GM23338 (cell line): ENCODE data around the gene CRYZL1. TPM values are rescaled to one million over a fixed set of nuclear protein-coding genes. Genes with fewer than 3 reads are reported as not detected.

ENCODE experiments used
- ATAC-seq: fragments of 200-7000 bp; cut with Tn5 transposase; 3 replicates; pipeline ENCODE4 v1.9.1; 2020
- DNase-seq: peaks from one replicate; pipeline ENCODE4 v3.0.0-alpha.2; 2015; ENCODE audit warnings: low spot score
- H2AFZ ChIP-seq: fragments of 200-600 bp; sonication (generic); 2 replicates; pipeline ENCODE4 v1.8.0; 2016; ENCODE audit warnings: antibody characterized with exemption, mild to moderate bottlenecking, moderate library complexity
- H3F3A ChIP-seq: fragments of 200-600 bp; sonication (generic); replicated peaks from 2 replicates; pipeline ENCODE4 v1.8.0; 2017; ENCODE audit warnings: antibody characterized with exemption, mixed run types, low read depth
- H3K27ac ChIP-seq: fragments of 200-600 bp; sonication (generic); 2 replicates; pipeline ENCODE4 v1.6.1; 2016; ENCODE audit warnings: low read depth
- H3K27me3 ChIP-seq: fragments of 200-600 bp; sonication (generic); 2 replicates; pipeline ENCODE4 v1.8.0; 2016; ENCODE audit warnings: mild to moderate bottlenecking, mixed run types, moderate library complexity; ENCODE audit not compliant: insufficient read depth
- H3K36me3 ChIP-seq: fragments of 200-600 bp; sonication (generic); 2 replicates; pipeline ENCODE4 v1.8.0; 2016; ENCODE audit warnings: mild to moderate bottlenecking; ENCODE audit not compliant: insufficient read depth
- H3K4me1 ChIP-seq: fragments of 200-600 bp; sonication (generic); 2 replicates; pipeline ENCODE4 v1.8.0; 2016; ENCODE audit warnings: mild to moderate bottlenecking, moderate library complexity; ENCODE audit not compliant: insufficient read depth
- H3K4me2 ChIP-seq: fragments of 200-600 bp; sonication (generic); 2 replicates; pipeline ENCODE4 v1.7.1; 2017; ENCODE audit warnings: mixed run types
- H3K4me3 ChIP-seq: fragments of 200-600 bp; sonication (generic); 2 replicates; pipeline ENCODE4 v1.6.1; 2016; ENCODE audit warnings: mixed run types
- H3K79me2 ChIP-seq: fragments of 200-600 bp; sonication (generic); replicated peaks from 2 replicates; pipeline ENCODE4 v1.8.0; 2017; ENCODE audit warnings: mild to moderate bottlenecking; ENCODE audit not compliant: insufficient read depth
- H3K9me2 ChIP-seq: fragments of 200-600 bp; sonication (generic); 2 replicates; pipeline ENCODE4 v1.8.0; 2017; ENCODE audit not compliant: insufficient read depth
- H4K20me1 ChIP-seq: fragments of 200-600 bp; sonication (generic); replicated peaks from 2 replicates; pipeline ENCODE4 v1.8.0; 2017; ENCODE audit warnings: mild to moderate bottlenecking; ENCODE audit not compliant: insufficient read depth
- H3K27ac Mint-ChIP-seq: 2 replicates; pipeline ENCODE4 v1.8.0; 2020; ENCODE audit warnings: inconsistent platforms, mild to moderate bottlenecking, moderate library complexity, mixed read lengths
- H3K27me3 Mint-ChIP-seq: 3 replicates; pipeline ENCODE4 v1.8.0; 2022; ENCODE audit warnings: low read depth, mild to moderate bottlenecking, moderate library complexity, mixed read lengths, inconsistent platforms; ENCODE audit not compliant: insufficient read depth, poor library complexity
- H3K36me3 Mint-ChIP-seq: 3 replicates; pipeline ENCODE4 v1.8.0; 2021; ENCODE audit warnings: low read depth, mild to moderate bottlenecking, inconsistent platforms, moderate library complexity, mixed read lengths
- H3K4me1 Mint-ChIP-seq: 3 replicates; pipeline ENCODE4 v1.8.0; 2020; ENCODE audit warnings: mild to moderate bottlenecking, inconsistent platforms, mixed read lengths
- H3K4me3 Mint-ChIP-seq: 3 replicates; pipeline ENCODE4 v1.8.0; 2021; ENCODE audit warnings: moderate library complexity, mild to moderate bottlenecking, inconsistent platforms, mixed read lengths
- H3K9me3 Mint-ChIP-seq: 3 replicates; pipeline ENCODE4 v1.8.0; 2020; ENCODE audit warnings: moderate library complexity, mild to moderate bottlenecking, inconsistent platforms, mixed read lengths
- CREB1 ChIP-seq: fragments of 250-450 bp; sonication (Bioruptor Pico); IDR thresholded peaks from 2 replicates; pipeline ENCODE4 v1.5.0; 2020; ENCODE audit warnings: low read depth, mild to moderate bottlenecking, moderate library complexity
- ETS1 ChIP-seq: IDR thresholded peaks from 2 replicates; pipeline ENCODE4 v1.6.1; 2016; ENCODE audit warnings: antibody characterized with exemption
- EZH2 ChIP-seq: fragments of 200-600 bp; sonication (generic); IDR thresholded peaks from one replicate; pipeline ENCODE4 v1.8.0; 2017; ENCODE audit warnings: antibody characterized with exemption, mild to moderate bottlenecking, low read depth; ENCODE audit not compliant: unreplicated experiment
- EZH2phosphoT487 ChIP-seq: fragments of 200-600 bp; sonication (generic); IDR thresholded peaks from one replicate; pipeline ENCODE4 v1.8.1; 2018; ENCODE audit warnings: antibody characterized with exemption; ENCODE audit not compliant: unreplicated experiment
- JUNB ChIP-seq: IDR thresholded peaks from one replicate; pipeline ENCODE4 v1.6.1; 2016; ENCODE audit warnings: antibody characterized with exemption; ENCODE audit not compliant: unreplicated experiment
- NANOG ChIP-seq: IDR thresholded peaks from 2 replicates; pipeline ENCODE4 v1.6.1; 2016; ENCODE audit warnings: antibody characterized with exemption, borderline replicate concordance
- POLR2AphosphoS5 ChIP-seq: IDR thresholded peaks from 2 replicates; pipeline ENCODE4 v1.6.1; 2016; ENCODE audit warnings: antibody characterized with exemption, low read depth
- REST ChIP-seq: IDR thresholded peaks from one replicate; pipeline ENCODE4 v1.6.1; 2018; ENCODE audit warnings: antibody characterized with exemption; ENCODE audit not compliant: unreplicated experiment
- STAT1 ChIP-seq: IDR thresholded peaks from one replicate; pipeline ENCODE4 v1.6.1; 2016; ENCODE audit warnings: antibody characterized with exemption; ENCODE audit not compliant: unreplicated experiment
- ZNF114 ChIP-seq: fragments of 250-450 bp; sonication (Bioruptor Pico); IDR thresholded peaks from 2 replicates; pipeline ENCODE4 v1.5.0; 2020; ENCODE audit warnings: mild to moderate bottlenecking, moderate library complexity
- ZNF331 ChIP-seq: fragments of 250-450 bp; sonication (Bioruptor Pico); IDR thresholded peaks from 2 replicates; pipeline ENCODE4 v1.5.0; 2020; ENCODE audit warnings: low read depth, mild to moderate bottlenecking, moderate library complexity
- ZNF462 ChIP-seq: fragments of 250-450 bp; sonication (Bioruptor Pico); IDR thresholded peaks from 2 replicates; pipeline ENCODE4 v1.5.0; 2020; ENCODE audit warnings: mild to moderate bottlenecking, moderate library complexity
- polyA plus RNA-seq: library from polyadenylated mRNA; unstranded; fragments of >200 nt; fragmentation: Nextera tagmentation; extraction: Ambion mirVana; gene quantifications from 2 replicates; pipeline ENCODE4 v1.2.1, GENCODE V29; 2016
- total RNA-seq: library from RNA; depleted of rRNA; stranded (reverse); fragments of >200 nt; shearing (Covaris generic); gene quantifications from 2 replicates; pipeline ENCODE4 v1.2.3, GENCODE V29; 2014
- TF ChIP-seq, protein P1 (sequence below), 2 experiments: fragments of 200-600 bp in 1 of 2; sonication (generic) in 1 of 2; conservative IDR thresholded peaks; 2 replicates each; pipeline versions ENCODE4 v1.5.1 to v1.6.1; 2016 to 2017; ENCODE audit warnings: antibody characterized with exemption in 2 of 2, low read depth in 2 of 2, mild to moderate bottlenecking in 2 of 2, moderate library complexity in 1 of 2

Gene CRYZL1
- total and polyA plus RNA-seq, 2 experiments from 2014 or later = 23.8 to 40.5 TPM

- no peak for ATAC-seq
- H3K27ac Mint-ChIP-seq = no peak overlapping the region
Measured at GRCh38 chr21:33662046-33662445, 20.5 kb upstream of the CRYZL1 start.

More at GRCh38 chr21:33662046-33662445, 20.5 kb upstream of the CRYZL1 start:
- H3K4me3 Mint-ChIP-seq = no peak overlapping the region
- Histone ChIP-seq H3K79me2 (peaks cover 100% of the 10 kb centered on the region), H3K9me2 (no peaks in the 10 kb centered on the region), H3F3A (no peaks in the 10 kb centered on the region), H3K27ac (0 out of 2 replicates have a peak overlapping the region, but pooled peaks have one; percentile 15), H2AFZ (no peak overlapping the region), H3K4me2 (no peak overlapping the region), H3K36me3 (no peaks in the 10 kb centered on the region), H3K4me1 (no peaks in the 10 kb centered on the region; the same call in 1 of the 2 replicates), H3K27me3 (no peaks in the 10 kb centered on the region), H3K4me3 (no peak overlapping the region), H4K20me1 (peaks cover 42% of the 10 kb centered on the region)
- peaks cover 31% of the 10 kb centered on the region for H3K4me1 Mint-ChIP-seq
- H3K27me3 Mint-ChIP-seq = no peaks in the 10 kb centered on the region
- no peaks in the 10 kb centered on the region for H3K9me3 Mint-ChIP-seq
- no peak for DNase-seq
- no peak for TF ChIP-seq ZNF462 (CRISPR knock-in tag)
- no peak for TF ChIP-seq EZH2phosphoT487
- TF ChIP-seq ZNF331 (CRISPR knock-in tag) = no peak
- TF ChIP-seq ZNF114 (CRISPR knock-in tag) = no peak
- TF ChIP-seq POLR2AphosphoS5 = no peak
- no peak for TF ChIP-seq JUNB
- TF ChIP-seq ETS1 = no peak
- no peak for TF ChIP-seq REST
- TF ChIP-seq, protein P1, sequence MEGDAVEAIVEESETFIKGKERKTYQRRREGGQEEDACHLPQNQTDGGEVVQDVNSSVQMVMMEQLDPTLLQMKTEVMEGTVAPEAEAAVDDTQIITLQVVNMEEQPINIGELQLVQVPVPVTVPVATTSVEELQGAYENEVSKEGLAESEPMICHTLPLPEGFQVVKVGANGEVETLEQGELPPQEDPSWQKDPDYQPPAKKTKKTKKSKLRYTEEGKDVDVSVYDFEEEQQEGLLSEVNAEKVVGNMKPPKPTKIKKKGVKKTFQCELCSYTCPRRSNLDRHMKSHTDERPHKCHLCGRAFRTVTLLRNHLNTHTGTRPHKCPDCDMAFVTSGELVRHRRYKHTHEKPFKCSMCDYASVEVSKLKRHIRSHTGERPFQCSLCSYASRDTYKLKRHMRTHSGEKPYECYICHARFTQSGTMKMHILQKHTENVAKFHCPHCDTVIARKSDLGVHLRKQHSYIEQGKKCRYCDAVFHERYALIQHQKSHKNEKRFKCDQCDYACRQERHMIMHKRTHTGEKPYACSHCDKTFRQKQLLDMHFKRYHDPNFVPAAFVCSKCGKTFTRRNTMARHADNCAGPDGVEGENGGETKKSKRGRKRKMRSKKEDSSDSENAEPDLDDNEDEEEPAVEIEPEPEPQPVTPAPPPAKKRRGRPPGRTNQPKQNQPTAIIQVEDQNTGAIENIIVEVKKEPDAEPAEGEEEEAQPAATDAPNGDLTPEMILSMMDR (conservative IDR thresholded peaks at IDR 0.05; ENCODE audit: low read depth in 2 of 2) = no peak
- no peak for TF ChIP-seq EZH2
- no peak for TF ChIP-seq NANOG
- no peak for TF ChIP-seq STAT1
- TF ChIP-seq CREB1 = no peak
- H3K36me3 Mint-ChIP-seq = 0 out of 3 replicates have a peak, but pooled peaks cover 3% of the 10 kb centered on the region
